Measurements from ENCODE around the gene HABP2. TPM values are rescaled to one million over a fixed set of nuclear protein-coding genes. Genes with fewer than 3 reads are reported as not detected.

Gene HABP2
- total RNA-seq, 1 experiment from 2014 or later: not detected

DNA sequence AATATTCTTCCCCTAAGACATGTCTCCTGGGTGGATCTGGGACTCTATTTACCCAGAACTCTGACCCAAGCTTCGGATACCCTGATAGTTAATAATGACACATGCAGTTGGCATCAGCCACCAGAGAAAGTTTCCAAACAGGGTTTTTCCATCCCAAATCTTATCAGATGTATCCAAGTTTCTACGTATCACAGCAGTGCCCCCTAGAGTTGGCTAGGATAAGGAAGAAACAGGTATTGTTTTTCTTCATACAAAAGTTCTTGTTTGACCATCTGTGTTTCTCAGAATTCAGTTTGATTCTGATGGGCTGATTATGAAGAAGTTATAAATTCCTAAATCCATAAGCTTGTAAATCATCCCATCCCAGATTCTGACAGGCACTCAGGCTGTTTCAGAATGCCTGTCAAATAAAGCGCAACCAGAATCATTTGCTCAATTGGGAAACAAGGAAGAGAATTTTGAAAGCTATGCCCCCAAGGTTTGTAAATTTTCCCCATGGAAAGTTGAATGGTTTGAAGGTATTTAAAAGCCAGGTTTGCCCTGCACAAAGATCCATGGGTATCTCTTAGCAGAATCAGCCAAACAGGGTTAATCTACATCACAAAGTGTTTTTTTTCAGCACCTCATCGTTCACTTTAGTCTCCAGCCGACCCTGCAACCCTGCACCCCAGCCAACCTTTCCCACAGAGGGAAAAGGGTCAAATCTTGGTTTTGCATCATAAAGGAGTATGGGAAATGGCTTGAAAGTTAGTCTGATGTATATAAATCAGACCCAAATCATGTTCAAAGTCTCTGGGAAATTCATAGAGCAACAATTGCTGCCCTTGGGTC, 63.6 kb downstream of the HABP2 start:
- Histone ChIP-seq H4K5ac (ENCODE audit: insufficient read length, low read depth, low read length) (no peak overlapping the region), H3K4ac (ENCODE audit: low read depth, low read length) (no peak overlapping the region), H3K4me1 (ENCODE audit: insufficient read depth, low read length) (peaks cover 10% of the 10 kb centered on the region; the same call in 1 of the 2 replicates), H4K8ac (replicated peaks; ENCODE audit: insufficient read length, low read depth, low read length) (no peak overlapping the region), H3K9ac (ENCODE audit: extremely low read depth, insufficient read length, low read length) (no peak overlapping the region), H2AK5ac (ENCODE audit: insufficient read length, low read length) (no peak overlapping the region), H3K27me3 (ENCODE audit: insufficient read depth, low read length) (no peaks in the 10 kb centered on the region; the same call in 1 of the 2 replicates), H2BK5ac (ENCODE audit: insufficient read length, low read length) (no peak overlapping the region), H3K27ac (ENCODE audit: insufficient read length, low read depth, low read length) (no peak overlapping the region), H2BK120ac (ENCODE audit: low read depth, low read length, poor library complexity, severe bottlenecking) (no peak overlapping the region), H3K14ac (ENCODE audit: insufficient read depth, low read length) (no peak overlapping the region), H3K23me2 (ENCODE audit: insufficient read length, low read depth, low read length, poor library complexity, severe bottlenecking) (no peaks in the 10 kb centered on the region), H4K20me1 (ENCODE audit: control insufficient read depth, insufficient read depth, insufficient read length) (no peaks in the 10 kb centered on the region), H3K23ac (ENCODE audit: insufficient read length, low read depth, low read length) (no peak overlapping the region), H2BK15ac (ENCODE audit: low read depth, low read length) (no peak overlapping the region), H3K9me3 (ENCODE audit: control insufficient read depth, low read depth, low read length) (no peaks in the 10 kb centered on the region), H4K91ac (ENCODE audit: insufficient read length, low read depth, low read length) (no peak overlapping the region), H3K18ac (ENCODE audit: insufficient read length, low read depth, low read length) (no peak overlapping the region), H2BK12ac (ENCODE audit: insufficient read length, low read depth, low read length) (no peak overlapping the region), H3T11ph (ENCODE audit: low read length) (no peak overlapping the region), H3K4me2 (ENCODE audit: insufficient read depth, insufficient read length, low read length) (peak overlapping the region; percentile 49), H3K79me1 (ENCODE audit: insufficient read depth, low read depth, low read length, poor library complexity, severe bottlenecking) (no peaks in the 10 kb centered on the region), H2BK20ac (ENCODE audit: low read depth, low read length, poor library complexity, severe bottlenecking) (no peak overlapping the region), H3K79me2 (ENCODE audit: insufficient read depth, low read length) (no peaks in the 10 kb centered on the region), H3K56ac (ENCODE audit: insufficient read length, low read depth, low read length) (no peak overlapping the region), H2AFZ (ENCODE audit: low read length) (no peak overlapping the region)
- no peaks in the 10 kb centered on the region; a peak in 1 of 7 replicates for H3K36me3 Mint-ChIP-seq (ENCODE audit: insufficient read depth in 1 of 3, low read depth in 3 of 3)
- peak overlapping the region in 2 of 3 experiments; percentile 20 to 88; a peak in 3 of 7 replicates for H3K27ac Mint-ChIP-seq
- no peak for DNase-seq
- no peaks in the 10 kb centered on the region for H3K9me3 Mint-ChIP-seq
- H3K4me3 Mint-ChIP-seq: peak overlapping the region; percentile 11 to 66; a peak in 4 of 5 replicates
- TF ChIP-seq, protein P1, sequence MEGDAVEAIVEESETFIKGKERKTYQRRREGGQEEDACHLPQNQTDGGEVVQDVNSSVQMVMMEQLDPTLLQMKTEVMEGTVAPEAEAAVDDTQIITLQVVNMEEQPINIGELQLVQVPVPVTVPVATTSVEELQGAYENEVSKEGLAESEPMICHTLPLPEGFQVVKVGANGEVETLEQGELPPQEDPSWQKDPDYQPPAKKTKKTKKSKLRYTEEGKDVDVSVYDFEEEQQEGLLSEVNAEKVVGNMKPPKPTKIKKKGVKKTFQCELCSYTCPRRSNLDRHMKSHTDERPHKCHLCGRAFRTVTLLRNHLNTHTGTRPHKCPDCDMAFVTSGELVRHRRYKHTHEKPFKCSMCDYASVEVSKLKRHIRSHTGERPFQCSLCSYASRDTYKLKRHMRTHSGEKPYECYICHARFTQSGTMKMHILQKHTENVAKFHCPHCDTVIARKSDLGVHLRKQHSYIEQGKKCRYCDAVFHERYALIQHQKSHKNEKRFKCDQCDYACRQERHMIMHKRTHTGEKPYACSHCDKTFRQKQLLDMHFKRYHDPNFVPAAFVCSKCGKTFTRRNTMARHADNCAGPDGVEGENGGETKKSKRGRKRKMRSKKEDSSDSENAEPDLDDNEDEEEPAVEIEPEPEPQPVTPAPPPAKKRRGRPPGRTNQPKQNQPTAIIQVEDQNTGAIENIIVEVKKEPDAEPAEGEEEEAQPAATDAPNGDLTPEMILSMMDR (conservative IDR thresholded peaks at IDR 0.05): peak; percentile 74
- no CpG with 5 or more reads among the region's 5 CpGs for WGBS (ENCODE audit: extremely low coverage, insufficient read length, low lambda C conversion rate)
- peaks cover 74% of the 10 kb centered on the region for H3K27me3 Mint-ChIP-seq (ENCODE audit: low read depth)
- H3K4me1 Mint-ChIP-seq: peaks cover 68 to 72% of the 10 kb centered on the region in 2 experiments
